Esophagus muscularis mucosa (tissue), 4 donors: ENCODE data around the gene BCL2L11.

Experiments used
- CTCF ChIP-seq, 3 experiments: fragments of 200-600 bp in 2 of 3; fragments of 450-650 bp in 1 of 3; sonication (generic) in 2 of 3; IDR thresholded peaks; one replicate each; pipeline ENCODE4 v1.5.1; 2017 to 2019; ENCODE audit warnings: antibody characterized with exemption in 3 of 3, mild to moderate bottlenecking in 2 of 3, moderate library complexity in 1 of 3
- EP300 ChIP-seq: sonication (generic); formaldehyde crosslinking; IDR thresholded peaks from one replicate; pipeline ENCODE4 v1.6.1; 2017; ENCODE audit warnings: antibody characterized with exemption
- POLR2A ChIP-seq: fragments of 450-650 bp; IDR thresholded peaks from one replicate; pipeline ENCODE4 v1.6.1; 2017; ENCODE audit warnings: antibody characterized with exemption, moderate library complexity, mild to moderate bottlenecking, low read depth
- POLR2AphosphoS5 ChIP-seq, 2 donors: sonication (generic); formaldehyde crosslinking; IDR thresholded peaks; one replicate each; pipeline ENCODE4 v1.6.1; 2017; ENCODE audit warnings: antibody characterized with exemption in 2 of 2

GRCh38 chr2:111159641-111160040 is 38.9 kb downstream of the BCL2L11 start:
- TF ChIP-seq EP300 (no peak), POLR2A (no peak), CTCF (IDR thresholded peaks at IDR 0.05) (no peak), POLR2AphosphoS5 (IDR thresholded peaks at IDR 0.05) (no peak)
